ENCODE results near the gene EXOC1. TPM values are rescaled to one million over a fixed set of nuclear protein-coding genes. Genes with fewer than 3 reads are reported as not detected.

EXOC1 gene
- total and polyA plus RNA-seq, 2 experiments from 2014 or later = 13.4 to 22.2 TPM

- TF ChIP-seq EZH2 (IDR thresholded peaks at IDR 0.05; ENCODE audit: low read depth, unreplicated experiment) = no peak
These were observed 45.9 kb upstream of the EXOC1 start (continued) for GRCh38 chr4:55807556-55807955.

GRCh38 chr4:55808186-55808585, 45.3 kb upstream of the EXOC1 start:
- H3K4me1 Mint-ChIP-seq = peaks cover 3% of the 10 kb centered on the region; the same call in 1 of the 3 replicates
- H3K4me2 ChIP-seq = no peak overlapping the region

More at GRCh38 chr4:55808186-55808585, 45.3 kb upstream of the EXOC1 start:
- Histone ChIP-seq H2AFZ (no peak overlapping the region), H3K27ac (ENCODE audit: low read depth) (no peak overlapping the region), H3K36me3 (ENCODE audit: insufficient read depth) (no peaks in the 10 kb centered on the region), H3F3A (replicated peaks; ENCODE audit: low read depth) (no peaks in the 10 kb centered on the region), H3K27me3 (ENCODE audit: insufficient read depth) (no peaks in the 10 kb centered on the region), H3K9me2 (ENCODE audit: insufficient read depth) (peaks cover 3% of the 10 kb centered on the region; the same call in 1 of the 2 replicates), H3K4me3 (no peak overlapping the region), H4K20me1 (replicated peaks; ENCODE audit: insufficient read depth) (no peaks in the 10 kb centered on the region), H3K79me2 (replicated peaks; ENCODE audit: insufficient read depth) (no peaks in the 10 kb centered on the region), H3K4me1 (ENCODE audit: insufficient read depth) (no peaks in the 10 kb centered on the region)
- DNase-seq (ENCODE audit: low spot score) = no peak
- no peak for TF ChIP-seq ZNF114 (CRISPR knock-in tag; IDR thresholded peaks at IDR 0.05)
- no peak for TF ChIP-seq ETS1 (IDR thresholded peaks at IDR 0.05)
- no peak for TF ChIP-seq NANOG (IDR thresholded peaks at IDR 0.05; ENCODE audit: borderline replicate concordance)
- no peak for TF ChIP-seq EZH2phosphoT487 (IDR thresholded peaks at IDR 0.05; ENCODE audit: unreplicated experiment)
- no peak for TF ChIP-seq POLR2AphosphoS5 (IDR thresholded peaks at IDR 0.05; ENCODE audit: low read depth)
- TF ChIP-seq JUNB (IDR thresholded peaks at IDR 0.05; ENCODE audit: unreplicated experiment) = no peak
- no peak for TF ChIP-seq ZNF331 (CRISPR knock-in tag; IDR thresholded peaks at IDR 0.05; ENCODE audit: low read depth)
- no peak for TF ChIP-seq REST (IDR thresholded peaks at IDR 0.05; ENCODE audit: unreplicated experiment)
- no peak overlapping the region for H3K4me3 Mint-ChIP-seq
- no peaks in the 10 kb centered on the region; the same call in 2 of the 3 replicates for H3K9me3 Mint-ChIP-seq
- H3K27me3 Mint-ChIP-seq (ENCODE audit: insufficient read depth, low read depth, poor library complexity) = no peaks in the 10 kb centered on the region
- H3K36me3 Mint-ChIP-seq (ENCODE audit: low read depth) = no peaks in the 10 kb centered on the region
- H3K27ac Mint-ChIP-seq = no peak overlapping the region
- ATAC-seq = no peak
